Immature natural killer cell (primary cell): ENCODE results near the gene ADRM1. TPM values are rescaled to one million over a fixed set of nuclear protein-coding genes. Genes with fewer than 3 reads are reported as not detected.

Experiments used
- DNase-seq, 3 donors: peaks; one replicate each; pipeline ENCODE4 v3.0.0; 2022; ENCODE audit warnings: mixed read lengths in 1 of 3
- H3K27ac Mint-ChIP-seq, 6 donors: one replicate each; pipeline ENCODE4 v1.8.0; 2020; ENCODE audit warnings: mixed read lengths in 6 of 6, mild to moderate bottlenecking in 5 of 6, inconsistent platforms in 4 of 6, moderate library complexity in 3 of 6
- H3K27me3 Mint-ChIP-seq, 3 donors: one replicate each; pipeline ENCODE4 v1.8.0; 2020 to 2021; ENCODE audit warnings: low read depth in 3 of 3, mild to moderate bottlenecking in 3 of 3, mixed read lengths in 3 of 3, moderate library complexity in 3 of 3, inconsistent platforms in 1 of 3
- H3K36me3 Mint-ChIP-seq, 3 donors: one replicate each; pipeline ENCODE4 v1.8.0; 2020; ENCODE audit warnings: mixed read lengths in 3 of 3, inconsistent platforms in 2 of 3, mild to moderate bottlenecking in 2 of 3
- H3K4me1 Mint-ChIP-seq, 2 donors: one replicate each; pipeline ENCODE4 v1.8.0; 2020; ENCODE audit warnings: inconsistent platforms in 2 of 2, mild to moderate bottlenecking in 2 of 2, mixed read lengths in 2 of 2, moderate library complexity in 1 of 2
- H3K4me3 Mint-ChIP-seq, 5 donors: one replicate each; pipeline ENCODE4 v1.8.0; 2020; ENCODE audit warnings: mild to moderate bottlenecking in 5 of 5, mixed read lengths in 5 of 5, inconsistent platforms in 3 of 5, moderate library complexity in 3 of 5
- H3K9me3 Mint-ChIP-seq, 6 donors: one replicate each; pipeline ENCODE4 v1.8.0; 2020; ENCODE audit warnings: mild to moderate bottlenecking in 6 of 6, mixed read lengths in 6 of 6, inconsistent platforms in 4 of 6, moderate library complexity in 3 of 6
- polyA plus RNA-seq, 3 donors: library from polyadenylated mRNA; unstranded; fragments of 300-500 nt; fragmentation: Illumina TruSeq; gene quantifications; one replicate each; pipeline ENCODE4 v1.2.3, GENCODE V29; 2021

Gene ADRM1
- polyA plus RNA-seq, 3 donors from 2014 or later, result 97.2 to 132 (median 108) TPM

DNA sequence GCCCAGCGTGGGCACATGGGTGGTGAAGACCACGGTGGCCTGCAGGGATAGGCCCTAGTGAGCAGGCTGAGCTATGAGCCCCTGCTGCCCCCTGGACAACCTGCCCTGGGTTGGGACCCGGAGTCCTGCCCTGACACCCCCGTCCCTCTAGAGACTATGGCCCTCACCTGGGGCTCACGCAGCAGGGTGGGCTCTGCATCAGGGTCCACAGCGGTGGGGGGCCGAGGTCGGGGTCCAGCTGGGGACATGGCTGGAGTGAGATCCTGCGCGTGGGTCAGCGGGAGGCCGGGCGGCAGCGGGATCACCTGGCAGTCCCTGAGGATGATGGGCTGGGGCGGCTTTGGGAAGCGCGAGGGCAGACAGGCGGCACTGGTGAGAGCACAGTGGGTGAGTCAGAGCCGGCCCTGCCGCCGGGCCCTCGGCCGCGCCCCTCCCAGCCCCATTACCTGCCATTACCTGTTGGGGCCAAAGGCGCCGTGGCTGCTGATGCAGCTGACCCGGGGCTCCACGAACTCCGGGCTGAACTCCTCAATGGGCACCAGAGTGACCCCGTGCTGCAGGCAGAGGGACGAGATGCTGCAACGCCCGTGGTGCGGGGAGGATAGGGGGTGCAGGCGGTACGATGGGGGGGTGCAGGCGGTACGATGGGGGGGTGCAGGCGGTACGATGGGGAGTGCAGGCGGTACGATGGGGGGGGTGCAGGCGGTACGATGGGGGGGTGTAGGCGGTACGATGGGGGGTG is 27.9 kb downstream of the ADRM1 start:
- Mint-ChIP-seq H3K9me3 (peaks cover 0 to 1% (median 0%) of the 10 kb centered on the region in 6 donors), H3K36me3 (no peaks in the 10 kb centered on the region), H3K4me1 (no peaks in the 10 kb centered on the region), H3K27ac (no peak overlapping the region), H3K4me3 (no peak overlapping the region), H3K27me3 (no peaks in the 10 kb centered on the region)
- no peak for DNase-seq

DNA sequence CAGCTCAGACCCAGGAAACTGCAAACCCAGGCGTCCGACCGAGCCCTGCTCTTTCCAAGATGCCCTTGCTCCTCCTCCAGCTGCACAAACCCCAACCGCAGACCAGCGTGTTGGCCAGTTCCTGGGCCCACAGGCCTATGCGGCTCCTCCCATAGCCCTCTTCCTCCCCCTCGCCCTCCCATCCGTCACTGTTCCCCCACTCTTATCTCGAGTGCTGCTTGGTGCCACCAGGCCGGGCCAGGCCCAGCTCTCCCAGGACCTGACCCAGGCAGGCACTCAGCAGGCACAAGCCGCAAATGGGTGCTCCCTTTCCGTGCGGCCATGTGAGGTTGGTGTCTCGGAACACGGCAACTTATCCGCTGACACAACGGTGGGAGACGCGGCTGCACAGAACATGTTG is 28.6 kb downstream of the ADRM1 start:
- peaks cover 0 to 1% (median 0%) of the 10 kb centered on the region in 6 donors for H3K9me3 Mint-ChIP-seq
- no peaks in the 10 kb centered on the region for H3K27me3 Mint-ChIP-seq
- H3K4me1 Mint-ChIP-seq, result no peaks in the 10 kb centered on the region
- no peak for DNase-seq
- no peaks in the 10 kb centered on the region for H3K36me3 Mint-ChIP-seq
- H3K27ac Mint-ChIP-seq, result no peak overlapping the region
- no peak overlapping the region for H3K4me3 Mint-ChIP-seq

DNA sequence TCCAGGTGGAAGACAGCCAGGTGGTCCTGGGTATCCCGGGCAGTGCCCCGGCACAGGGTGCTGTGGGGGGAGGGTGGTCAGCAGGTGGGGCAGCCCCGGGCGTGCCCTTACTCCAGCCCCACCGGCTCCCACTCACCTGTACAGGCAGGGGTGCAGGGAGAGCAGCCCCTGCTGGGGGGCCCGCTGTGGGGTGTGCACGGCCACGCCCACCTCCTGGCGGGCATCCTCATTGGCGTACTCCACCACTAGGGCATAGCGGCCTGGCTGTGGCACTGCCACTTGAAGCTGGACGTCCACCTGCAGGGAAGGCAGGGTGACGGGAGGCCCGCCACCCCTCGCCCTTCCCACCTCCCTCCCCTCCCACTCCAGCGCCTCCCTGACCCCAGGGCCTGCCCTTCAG is 29.6 kb downstream of the ADRM1 start:
- no peak overlapping the region for H3K4me3 Mint-ChIP-seq
- no peak overlapping the region for H3K27ac Mint-ChIP-seq
- no peaks in the 10 kb centered on the region for H3K36me3 Mint-ChIP-seq
- no peaks in the 10 kb centered on the region for H3K4me1 Mint-ChIP-seq
- peaks cover 0 to 1% (median 0%) of the 10 kb centered on the region in 6 donors for H3K9me3 Mint-ChIP-seq
- H3K27me3 Mint-ChIP-seq, result peaks cover 0 to 3% (median 2%) of the 10 kb centered on the region in 3 donors
- no peak for DNase-seq

DNA sequence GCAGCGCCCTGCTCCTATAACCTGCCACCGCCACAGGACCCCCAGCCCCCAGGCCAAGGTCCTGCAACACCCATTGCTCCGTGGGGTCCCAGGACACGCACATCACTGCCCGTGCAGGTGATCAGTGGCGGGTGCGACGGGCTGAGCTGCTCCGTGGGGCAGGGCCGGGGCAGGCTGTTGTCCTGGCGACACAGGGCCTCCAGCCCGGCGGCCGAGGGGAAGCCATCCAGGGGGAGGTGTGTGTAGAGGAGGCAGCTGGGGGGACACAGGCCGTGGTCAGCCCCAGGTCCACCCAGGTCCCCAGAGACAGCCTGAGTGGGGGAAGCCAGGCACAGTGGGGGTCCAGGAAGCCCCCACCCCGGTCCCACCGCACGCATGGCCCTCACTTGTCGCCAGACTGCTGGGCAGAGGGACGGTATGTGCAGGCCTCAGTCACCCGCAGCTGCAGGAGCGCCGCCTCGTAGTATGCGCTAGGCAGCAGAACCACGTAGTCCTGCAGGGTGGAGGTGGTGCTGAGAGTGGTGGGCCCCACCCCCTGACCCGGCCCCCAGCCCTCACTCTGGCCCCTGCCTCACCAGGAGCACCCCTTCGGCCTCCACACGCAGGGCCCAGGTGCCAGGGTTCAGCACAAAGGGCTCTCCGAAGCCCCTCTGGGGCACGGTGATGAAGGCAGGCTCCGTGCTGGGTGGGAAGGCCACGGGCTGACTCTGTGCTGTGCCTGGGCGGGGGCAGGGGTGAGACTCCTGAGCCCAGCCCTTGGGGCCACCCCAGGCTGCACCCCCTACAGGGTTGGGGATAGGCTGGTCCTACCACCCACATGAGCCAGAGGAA is 30.4 kb downstream of the ADRM1 start:
- Mint-ChIP-seq H3K27ac (no peak overlapping the region), H3K36me3 (no peaks in the 10 kb centered on the region)
- no peak for DNase-seq

DNA sequence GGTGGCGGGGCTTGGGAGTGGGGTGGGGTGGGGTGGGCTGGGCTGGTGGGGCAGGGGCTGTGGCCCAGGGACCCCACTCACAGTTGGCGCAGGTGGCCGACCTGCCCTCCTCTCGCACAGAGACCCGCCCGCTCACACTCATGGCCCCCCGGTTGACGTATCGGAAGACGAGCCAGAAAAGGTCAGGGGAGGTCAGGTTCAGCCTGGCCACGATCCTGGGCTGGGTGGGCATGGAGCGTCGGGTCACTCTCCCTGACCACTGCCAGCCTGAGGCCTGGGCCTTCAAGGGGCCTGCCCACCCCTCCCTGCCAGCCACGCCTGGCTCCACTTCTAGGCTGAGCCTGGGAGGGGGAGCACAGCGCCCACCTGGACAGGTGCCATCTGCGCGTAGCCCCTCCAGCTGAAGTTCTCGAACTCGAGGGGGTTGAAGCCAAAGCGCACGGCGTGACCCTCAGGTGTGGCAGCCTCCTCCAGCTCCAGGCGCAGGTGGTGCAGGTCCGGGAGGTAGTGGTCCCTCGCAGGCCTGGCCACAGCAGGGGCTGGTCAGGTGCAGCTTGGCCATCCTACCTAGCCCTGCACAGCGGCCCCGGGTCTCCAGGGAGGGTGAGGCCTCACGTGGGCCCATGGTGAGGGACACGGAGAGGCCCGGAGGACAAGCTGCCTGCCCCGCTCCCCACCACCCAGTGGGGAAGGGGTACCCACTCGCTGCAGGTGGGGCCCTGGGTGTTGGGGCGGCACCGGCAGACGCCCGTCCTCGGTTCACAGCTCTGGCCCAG is 31.2 kb downstream of the ADRM1 start:
- DNase-seq, result no peak
- H3K4me3 Mint-ChIP-seq, result no peak overlapping the region
- H3K4me1 Mint-ChIP-seq, result no peaks in the 10 kb centered on the region
- H3K27ac Mint-ChIP-seq, result no peak overlapping the region
- H3K27me3 Mint-ChIP-seq, result peaks cover 0 to 3% (median 2%) of the 10 kb centered on the region in 3 donors
- H3K9me3 Mint-ChIP-seq, result peaks cover 0 to 4% (median 0%) of the 10 kb centered on the region in 6 donors
- H3K36me3 Mint-ChIP-seq, result no peaks in the 10 kb centered on the region

More for the DNA sequence above, 30.4 kb downstream of the ADRM1 start:
- Mint-ChIP-seq H3K4me1 (no peaks in the 10 kb centered on the region), H3K9me3 (peaks cover 0 to 1% (median 0%) of the 10 kb centered on the region in 6 donors), H3K27me3 (peaks cover 0 to 3% (median 2%) of the 10 kb centered on the region in 3 donors), H3K4me3 (no peak overlapping the region)

GRCh38 chr20:62334881-62335280 is 32.1 kb downstream of the ADRM1 start:
- H3K9me3 Mint-ChIP-seq, result peaks cover 0 to 4% (median 0%) of the 10 kb centered on the region in 6 donors
- H3K27ac Mint-ChIP-seq, result no peak overlapping the region
- no peaks in the 10 kb centered on the region for H3K36me3 Mint-ChIP-seq
- H3K27me3 Mint-ChIP-seq, result peaks cover 0 to 5% (median 3%) of the 10 kb centered on the region in 3 donors
- H3K4me3 Mint-ChIP-seq, result no peak overlapping the region
- DNase-seq, result no peak
- no peaks in the 10 kb centered on the region for H3K4me1 Mint-ChIP-seq

GRCh38 chr20:62335532-62335931 is 32.7 kb downstream of the ADRM1 start:
- DNase-seq, result no peak
- H3K27ac Mint-ChIP-seq, result no peak overlapping the region
- H3K4me3 Mint-ChIP-seq, result no peak overlapping the region
- peaks cover 0 to 7% (median 5%) of the 10 kb centered on the region in 3 donors for H3K27me3 Mint-ChIP-seq
- no peaks in the 10 kb centered on the region for H3K4me1 Mint-ChIP-seq
- peaks cover 0 to 4% (median 0%) of the 10 kb centered on the region in 6 donors for H3K9me3 Mint-ChIP-seq
- no peaks in the 10 kb centered on the region for H3K36me3 Mint-ChIP-seq

DNA sequence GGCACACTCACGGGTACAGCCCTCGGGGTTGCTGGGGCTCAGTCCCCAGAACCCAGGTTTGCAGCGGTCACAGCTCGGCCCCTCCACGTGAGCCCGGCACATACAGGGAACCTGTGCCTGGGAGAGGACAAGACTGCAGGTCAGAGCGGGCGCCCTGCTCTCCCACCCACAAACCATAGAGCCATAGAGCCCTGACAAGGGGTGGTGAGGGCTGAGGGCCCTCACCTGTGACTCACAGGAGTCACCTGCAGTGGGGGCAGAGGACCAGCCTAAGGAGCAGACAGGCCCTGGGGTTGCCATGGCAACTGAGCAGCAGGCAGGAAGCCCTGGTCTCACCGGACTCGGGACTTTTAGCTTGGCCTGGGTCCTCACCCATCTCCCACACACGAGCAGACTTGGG is 33.5 kb downstream of the ADRM1 start:
- Mint-ChIP-seq H3K27me3 (peaks cover 0 to 7% (median 5%) of the 10 kb centered on the region in 3 donors), H3K4me3 (no peak overlapping the region), H3K27ac (no peak overlapping the region), H3K9me3 (peaks cover 0 to 3% (median 0%) of the 10 kb centered on the region in 6 donors), H3K4me1 (no peaks in the 10 kb centered on the region), H3K36me3 (no peaks in the 10 kb centered on the region)
- no peak for DNase-seq

DNA sequence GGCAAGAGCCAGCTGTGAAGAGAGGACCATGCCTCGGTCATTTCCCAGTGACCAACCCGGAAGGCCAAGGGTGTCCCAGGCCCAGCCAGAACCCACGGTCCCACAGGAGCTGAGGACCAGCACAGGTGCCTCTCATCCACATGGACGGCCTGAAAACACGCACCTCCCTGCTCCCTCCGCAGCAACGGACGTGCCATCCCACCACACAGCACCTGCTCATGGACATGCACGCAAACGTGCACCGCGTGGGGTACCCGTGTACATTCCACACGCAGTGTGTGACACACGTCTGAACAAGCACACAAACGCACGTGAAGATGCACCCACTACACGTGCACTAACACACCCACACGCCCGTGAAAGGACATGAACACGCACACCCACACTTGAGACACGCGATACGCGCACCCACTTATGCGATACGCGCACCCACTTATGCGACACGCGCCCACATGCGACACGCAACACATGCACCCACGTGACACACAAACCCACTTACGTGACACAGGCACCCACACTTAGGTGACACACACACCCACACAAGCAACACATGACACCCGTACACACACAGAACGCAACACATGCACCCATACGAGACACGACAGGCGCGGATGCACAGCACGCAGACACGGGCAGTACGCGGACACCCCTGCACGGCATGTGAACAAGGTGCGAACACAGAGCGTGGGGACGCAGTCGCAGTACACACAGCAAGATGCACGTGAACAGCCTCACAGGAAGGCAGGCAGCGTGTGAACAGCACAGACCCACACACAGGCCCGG is 34.2 kb downstream of the ADRM1 start:
- Mint-ChIP-seq H3K4me3 (no peak overlapping the region), H3K27ac (peak overlapping the region in 1 of 6 donors; percentile 73), H3K4me1 (no peaks in the 10 kb centered on the region), H3K27me3 (peaks cover 0 to 7% (median 5%) of the 10 kb centered on the region in 3 donors), H3K9me3 (peaks cover 0 to 2% (median 0%) of the 10 kb centered on the region in 6 donors), H3K36me3 (no peaks in the 10 kb centered on the region)
- no peak for DNase-seq

- H3K27me3 Mint-ChIP-seq, result peaks cover 0 to 7% (median 7%) of the 10 kb centered on the region in 3 donors
Observed at GRCh38 chr20:62337558-62338293, 34.9 kb downstream of the ADRM1 start.

DNA sequence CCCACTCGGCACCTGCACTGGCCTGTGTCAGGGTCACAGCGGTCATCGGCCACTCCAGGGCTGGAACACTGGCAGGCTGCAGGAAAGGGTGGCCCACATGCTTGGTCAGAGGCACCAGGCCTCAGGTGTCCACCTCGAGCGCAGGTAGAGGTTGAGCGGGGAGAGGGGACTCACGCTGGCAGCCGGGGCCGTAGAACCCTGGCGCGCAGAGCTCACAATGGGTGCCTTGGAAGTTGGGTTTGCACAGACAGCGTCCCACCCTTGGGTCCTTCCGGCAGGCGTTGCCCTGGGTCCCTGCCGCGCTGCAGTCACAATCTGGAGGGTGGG is 35.5 kb downstream of the ADRM1 start:
- peaks cover 0 to 4% (median 0%) of the 10 kb centered on the region in 3 donors for H3K36me3 Mint-ChIP-seq
- no peak for DNase-seq
- H3K27ac Mint-ChIP-seq, result no peak overlapping the region
- H3K9me3 Mint-ChIP-seq, result peaks cover 0 to 2% (median 0%) of the 10 kb centered on the region in 6 donors
- H3K4me3 Mint-ChIP-seq, result no peak overlapping the region
- H3K27me3 Mint-ChIP-seq, result peaks cover 0 to 7% (median 7%) of the 10 kb centered on the region in 3 donors
- no peaks in the 10 kb centered on the region for H3K4me1 Mint-ChIP-seq

More at GRCh38 chr20:62337558-62338293, 34.9 kb downstream of the ADRM1 start:
- Mint-ChIP-seq H3K4me1 (no peaks in the 10 kb centered on the region), H3K4me3 (no peak overlapping the region), H3K36me3 (no peaks in the 10 kb centered on the region), H3K27ac (no peak overlapping the region), H3K9me3 (peaks cover 0 to 2% (median 0%) of the 10 kb centered on the region in 6 donors)
- DNase-seq, result no peak

DNA sequence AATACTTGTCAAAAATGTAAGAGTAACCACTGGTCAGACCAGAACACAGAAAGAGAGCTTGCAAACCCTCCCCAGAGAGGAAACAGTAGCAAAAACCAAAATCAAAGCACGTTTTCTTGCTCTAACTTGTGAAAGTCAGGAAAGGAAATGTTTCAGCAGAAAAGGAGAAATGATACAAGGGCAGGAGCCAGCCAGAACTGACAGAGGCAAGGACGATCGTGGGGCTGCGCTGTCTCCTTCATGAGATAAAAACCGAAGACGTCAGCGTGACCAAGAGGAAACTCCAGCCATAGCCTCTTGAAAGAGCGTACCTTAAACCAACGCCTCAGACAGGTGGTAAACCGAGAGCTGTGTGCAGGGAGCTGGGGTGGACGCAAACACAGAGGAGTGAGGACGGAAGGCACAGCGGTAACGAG is 36.9 kb downstream of the ADRM1 start:
- DNase-seq, result no peak
- Mint-ChIP-seq H3K4me3 (no peak overlapping the region), H3K4me1 (no peaks in the 10 kb centered on the region), H3K27ac (peak overlapping the region in 1 of 6 donors; percentile 50), H3K9me3 (peaks cover 0 to 2% (median 0%) of the 10 kb centered on the region in 6 donors), H3K27me3 (peaks cover 0 to 7% (median 7%) of the 10 kb centered on the region in 3 donors), H3K36me3 (peaks cover 0 to 4% (median 0%) of the 10 kb centered on the region in 3 donors)
